H9 (cell line): ENCODE data around the gene SNX15. TPM values are rescaled to one million over a fixed set of nuclear protein-coding genes. Genes with fewer than 3 reads are reported as not detected.

Experiments used
- DNase-seq: peaks from one replicate; pipeline ENCODE4 v3.0.0-alpha.2; 2017
- H2AFZ ChIP-seq: one replicate; pipeline ENCODE4 v1.6.1; 2013; ENCODE audit warnings: mild to moderate bottlenecking, low read length, control low read depth, moderate library complexity
- H2AK5ac ChIP-seq: 2 replicates; pipeline ENCODE4 v1.6.1; 2013; ENCODE audit warnings: low read length, control low read depth, mixed read lengths; ENCODE audit not compliant: insufficient read length
- H2BK120ac ChIP-seq: one replicate; pipeline ENCODE4 v1.6.1; 2013; ENCODE audit warnings: low read depth, mild to moderate bottlenecking, low read length, control low read depth, inconsistent platforms; ENCODE audit not compliant: poor library complexity, severe bottlenecking
- H2BK12ac ChIP-seq: 2 replicates; pipeline ENCODE4 v1.6.1; 2013; ENCODE audit warnings: low read length, control low read depth, mixed read lengths, low read depth; ENCODE audit not compliant: insufficient read length
- H2BK15ac ChIP-seq: 2 replicates; pipeline ENCODE4 v1.6.1; 2013; ENCODE audit warnings: low read depth, low read length, control low read depth
- H2BK20ac ChIP-seq: one replicate; pipeline ENCODE4 v1.6.1; 2013; ENCODE audit warnings: low read depth, mild to moderate bottlenecking, low read length, control low read depth, inconsistent platforms; ENCODE audit not compliant: poor library complexity, severe bottlenecking
- H2BK5ac ChIP-seq: 2 replicates; pipeline ENCODE4 v1.6.1; 2013; ENCODE audit warnings: low read length, control low read depth, mixed read lengths; ENCODE audit not compliant: insufficient read length
- H3K14ac ChIP-seq: 2 replicates; pipeline ENCODE4 v1.6.1; 2013; ENCODE audit warnings: low read length, control low read depth; ENCODE audit not compliant: insufficient read depth
- H3K18ac ChIP-seq: 2 replicates; pipeline ENCODE4 v1.6.1; 2013; ENCODE audit warnings: low read depth, mild to moderate bottlenecking, mixed read lengths, low read length, control low read depth; ENCODE audit not compliant: insufficient read length
- H3K23ac ChIP-seq: 2 replicates; pipeline ENCODE4 v1.6.1; 2013; ENCODE audit warnings: low read length, control low read depth, mixed read lengths, low read depth; ENCODE audit not compliant: insufficient read length
- H3K23me2 ChIP-seq: 2 replicates; pipeline ENCODE4 v1.6.1; 2013; ENCODE audit warnings: low read depth, mild to moderate bottlenecking, mixed read lengths, low read length, control low read depth; ENCODE audit not compliant: insufficient read length, poor library complexity, severe bottlenecking
- H3K27ac ChIP-seq: 2 replicates; pipeline ENCODE4 v1.5.1; 2013; ENCODE audit warnings: low read length, control low read depth, mixed read lengths, low read depth; ENCODE audit not compliant: insufficient read length
- H3K27me3 ChIP-seq: 2 replicates; pipeline ENCODE4 v1.6.1; 2013; ENCODE audit warnings: low read length, control low read depth, inconsistent platforms; ENCODE audit not compliant: insufficient read depth
- H3K4ac ChIP-seq: 2 replicates; pipeline ENCODE4 v1.6.1; 2013; ENCODE audit warnings: low read depth, mild to moderate bottlenecking, control low read depth, inconsistent platforms, low read length, moderate library complexity
- H3K4me1 ChIP-seq: 2 replicates; pipeline ENCODE4 v1.6.1; 2013; ENCODE audit warnings: low read length, control low read depth, inconsistent platforms; ENCODE audit not compliant: insufficient read depth
- H3K4me2 ChIP-seq: 2 replicates; pipeline ENCODE4 v1.6.1; 2013; ENCODE audit warnings: low read length, control low read depth, mixed read lengths; ENCODE audit not compliant: insufficient read length, insufficient read depth
- H3K56ac ChIP-seq: 2 replicates; pipeline ENCODE4 v1.6.1; 2013; ENCODE audit warnings: low read depth, mild to moderate bottlenecking, mixed read lengths, low read length, control low read depth; ENCODE audit not compliant: insufficient read length
- H3K79me1 ChIP-seq: 2 replicates; pipeline ENCODE4 v1.6.1; 2013; ENCODE audit warnings: low read depth, mild to moderate bottlenecking, moderate library complexity, low read length, control low read depth, inconsistent platforms; ENCODE audit not compliant: insufficient read depth, poor library complexity, severe bottlenecking
- H3K79me2 ChIP-seq: 2 replicates; pipeline ENCODE4 v1.6.1; 2013; ENCODE audit warnings: low read length, control low read depth, inconsistent platforms; ENCODE audit not compliant: insufficient read depth
- H3K9ac ChIP-seq: 2 replicates; pipeline ENCODE4 v1.6.1; 2013; ENCODE audit warnings: low read length, control low read depth, mixed read lengths; ENCODE audit not compliant: insufficient read length; ENCODE audit errors: extremely low read depth
- H3K9me3 ChIP-seq: one replicate; pipeline ENCODE4 v1.6.1; 2013; ENCODE audit warnings: low read depth, low read length, inconsistent platforms; ENCODE audit not compliant: control insufficient read depth
- H3T11ph ChIP-seq: one replicate; pipeline ENCODE4 v1.6.1; 2013; ENCODE audit warnings: mild to moderate bottlenecking, low read length, control low read depth, inconsistent platforms
- H4K20me1 ChIP-seq: one replicate; pipeline ENCODE4 v1.6.1; 2013; ENCODE audit not compliant: control insufficient read depth, insufficient read length, insufficient read depth
- H4K5ac ChIP-seq: 2 replicates; pipeline ENCODE4 v1.6.1; 2013; ENCODE audit warnings: low read depth, mild to moderate bottlenecking, mixed read lengths, low read length, control low read depth; ENCODE audit not compliant: insufficient read length
- H4K8ac ChIP-seq: replicated peaks from 2 replicates; pipeline ENCODE4 v1.6.1; 2013; ENCODE audit warnings: low read length, control low read depth, mixed read lengths, low read depth; ENCODE audit not compliant: insufficient read length
- H4K91ac ChIP-seq: 2 replicates; pipeline ENCODE4 v1.6.1; 2013; ENCODE audit warnings: low read depth, mild to moderate bottlenecking, moderate library complexity, mixed read lengths, low read length, control low read depth; ENCODE audit not compliant: insufficient read length
- H3K27ac Mint-ChIP-seq, 3 experiments: 2 replicates in 2 of 3; 3 replicates in 1 of 3; pipeline ENCODE4 v1.8.0; 2020 to 2021; ENCODE audit warnings: mixed read lengths in 3 of 3, mild to moderate bottlenecking in 1 of 3, moderate library complexity in 1 of 3
- H3K27me3 Mint-ChIP-seq: 2 replicates; pipeline ENCODE4 v1.8.0; 2021; ENCODE audit warnings: low read depth, mild to moderate bottlenecking, moderate library complexity, mixed read lengths
- H3K36me3 Mint-ChIP-seq, 3 experiments: 2 replicates in 2 of 3; 3 replicates in 1 of 3; pipeline ENCODE4 v1.8.0; 2020 to 2021; ENCODE audit warnings: low read depth in 3 of 3, mixed read lengths in 3 of 3; ENCODE audit not compliant: insufficient read depth in 1 of 3
- H3K4me1 Mint-ChIP-seq, 2 experiments: 2 replicates each; pipeline ENCODE4 v1.8.0; 2020; ENCODE audit warnings: mixed read lengths in 2 of 2
- H3K4me3 Mint-ChIP-seq, 2 experiments: 2 replicates in 1 of 2; 3 replicates in 1 of 2; pipeline ENCODE4 v1.8.0; 2020 to 2021; ENCODE audit warnings: mild to moderate bottlenecking in 2 of 2, mixed read lengths in 2 of 2, moderate library complexity in 1 of 2
- H3K9me3 Mint-ChIP-seq, 2 experiments: 2 replicates in 1 of 2; 3 replicates in 1 of 2; pipeline ENCODE4 v1.8.0; 2020; ENCODE audit warnings: mild to moderate bottlenecking in 2 of 2, mixed read lengths in 2 of 2, moderate library complexity in 1 of 2
- WGBS: extraction: QIAGEN DNeasy Blood & Tissue Kit; methylation state at CpG from one replicate; pipeline ENCODE4 v1.1.7; 2013; ENCODE audit warnings: missing lambda C conversion rate, low lambda C conversion rate, mixed read lengths; ENCODE audit not compliant: insufficient read length; ENCODE audit errors: extremely low coverage; 5-methylcytosine and 5-hydroxymethylcytosine counted together
- total RNA-seq: library from RNA; stranded (reverse); gene quantifications from 2 replicates; pipeline ENCODE4 v1.2.1, GENCODE V29; 2021
- TF ChIP-seq, protein P1 (sequence below): fragments of 200-600 bp; sonication (generic); conservative IDR thresholded peaks from 3 replicates; pipeline ENCODE4 v1.8.0; 2021; ENCODE audit warnings: antibody characterized with exemption, mild to moderate bottlenecking

Gene SNX15
- total RNA-seq, 1 experiment from 2014 or later: 24.3 TPM

DNA sequence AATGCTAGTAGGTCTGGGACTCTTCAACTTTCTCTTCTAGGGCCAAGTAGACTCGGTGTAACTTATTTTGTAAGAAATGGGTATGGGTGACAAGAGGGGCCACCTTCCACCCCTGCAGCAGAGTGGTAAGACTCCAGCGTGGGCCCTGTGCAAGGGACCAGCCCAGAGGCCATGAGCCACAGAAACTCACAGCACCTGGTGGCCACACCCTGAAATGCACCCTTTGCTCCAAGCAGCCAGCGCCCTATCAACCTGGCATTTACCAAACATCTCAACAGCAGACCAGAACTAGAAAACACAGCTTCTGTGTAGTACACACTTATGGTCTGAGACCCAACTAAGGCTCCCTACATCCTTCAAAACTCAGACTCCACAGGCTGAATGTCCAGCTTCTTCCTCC lies 50.9 kb downstream of the SNX15 start:
- Histone ChIP-seq H3K9me3 (no peaks in the 10 kb centered on the region), H2AK5ac (no peak overlapping the region), H3K18ac (no peak overlapping the region), H3K79me1 (peaks cover 13% of the 10 kb centered on the region), H3K23me2 (peaks cover 1% of the 10 kb centered on the region), H3K4ac (no peak overlapping the region), H3K23ac (no peak overlapping the region), H3K79me2 (peaks cover 5% of the 10 kb centered on the region; the same call in 1 of the 2 replicates), H2BK5ac (no peak overlapping the region), H3K27ac (no peak overlapping the region), H3K9ac (no peak overlapping the region), H4K91ac (no peak overlapping the region), H3K14ac (no peak overlapping the region), H4K8ac (no peak overlapping the region), H3T11ph (no peak overlapping the region), H3K56ac (no peak overlapping the region), H3K4me1 (no peaks in the 10 kb centered on the region), H3K4me2 (peak overlapping the region; percentile 1), H2BK20ac (no peak overlapping the region), H2BK12ac (no peak overlapping the region), H4K20me1 (no peaks in the 10 kb centered on the region), H4K5ac (no peak overlapping the region), H2AFZ (no peak overlapping the region), H3K27me3 (no peaks in the 10 kb centered on the region), H2BK120ac (no peak overlapping the region), H2BK15ac (no peak overlapping the region)
- no CpG with 5 or more reads among the region's 3 CpGs for WGBS
- Mint-ChIP-seq H3K4me3 (peak overlapping the region in 1 of 2 experiments; percentile 35; a peak in 1 of 5 replicates), H3K9me3 (no peaks in the 10 kb centered on the region; a peak in 1 of 5 replicates), H3K27ac (peak overlapping the region in 1 of 3 experiments; percentile 88; a peak in 3 of 7 replicates), H3K4me1 (peaks cover 14 to 16% of the 10 kb centered on the region in 2 experiments), H3K36me3 (peaks cover 48 to 73% (median 72%) of the 10 kb centered on the region in 3 experiments), H3K27me3 (no peaks in the 10 kb centered on the region)
- peak; percentile 64 for DNase-seq
- TF ChIP-seq, protein P1, sequence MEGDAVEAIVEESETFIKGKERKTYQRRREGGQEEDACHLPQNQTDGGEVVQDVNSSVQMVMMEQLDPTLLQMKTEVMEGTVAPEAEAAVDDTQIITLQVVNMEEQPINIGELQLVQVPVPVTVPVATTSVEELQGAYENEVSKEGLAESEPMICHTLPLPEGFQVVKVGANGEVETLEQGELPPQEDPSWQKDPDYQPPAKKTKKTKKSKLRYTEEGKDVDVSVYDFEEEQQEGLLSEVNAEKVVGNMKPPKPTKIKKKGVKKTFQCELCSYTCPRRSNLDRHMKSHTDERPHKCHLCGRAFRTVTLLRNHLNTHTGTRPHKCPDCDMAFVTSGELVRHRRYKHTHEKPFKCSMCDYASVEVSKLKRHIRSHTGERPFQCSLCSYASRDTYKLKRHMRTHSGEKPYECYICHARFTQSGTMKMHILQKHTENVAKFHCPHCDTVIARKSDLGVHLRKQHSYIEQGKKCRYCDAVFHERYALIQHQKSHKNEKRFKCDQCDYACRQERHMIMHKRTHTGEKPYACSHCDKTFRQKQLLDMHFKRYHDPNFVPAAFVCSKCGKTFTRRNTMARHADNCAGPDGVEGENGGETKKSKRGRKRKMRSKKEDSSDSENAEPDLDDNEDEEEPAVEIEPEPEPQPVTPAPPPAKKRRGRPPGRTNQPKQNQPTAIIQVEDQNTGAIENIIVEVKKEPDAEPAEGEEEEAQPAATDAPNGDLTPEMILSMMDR: peak; percentile 76
